Measurements from ENCODE around the gene SLC18A2.
"Not testable (repeated sequence)": the region's sequence is repeated elsewhere in the genome, so short reads cannot be mapped to it uniquely, and the experiment has no call there.

Gene SLC18A2

DNA sequence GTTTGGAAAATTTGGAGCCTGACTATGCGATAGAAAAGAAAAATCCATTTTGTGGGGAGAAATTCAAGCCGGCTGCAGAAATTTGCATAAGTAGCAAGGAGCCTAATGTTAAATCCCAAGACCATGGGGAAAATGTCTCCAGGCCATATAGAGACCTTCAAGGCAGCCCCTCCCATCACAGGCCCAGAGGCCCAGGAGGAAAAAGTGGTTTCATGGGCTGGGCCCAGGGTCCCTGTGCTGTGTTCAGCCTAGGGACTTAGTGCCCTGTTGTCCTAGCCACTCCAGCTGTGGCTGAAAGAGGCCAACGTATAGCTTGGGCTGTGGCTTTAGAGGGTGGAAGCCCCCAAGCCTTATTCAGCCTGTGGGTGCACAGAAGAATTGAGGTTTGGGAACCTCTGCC lies 62.5 kb downstream of the SLC18A2 start:
- in situ Hi-C loops (cut with MboI; ENCODE audit: low sequenced_read_pairs): not testable (repeated sequence)

DNA sequence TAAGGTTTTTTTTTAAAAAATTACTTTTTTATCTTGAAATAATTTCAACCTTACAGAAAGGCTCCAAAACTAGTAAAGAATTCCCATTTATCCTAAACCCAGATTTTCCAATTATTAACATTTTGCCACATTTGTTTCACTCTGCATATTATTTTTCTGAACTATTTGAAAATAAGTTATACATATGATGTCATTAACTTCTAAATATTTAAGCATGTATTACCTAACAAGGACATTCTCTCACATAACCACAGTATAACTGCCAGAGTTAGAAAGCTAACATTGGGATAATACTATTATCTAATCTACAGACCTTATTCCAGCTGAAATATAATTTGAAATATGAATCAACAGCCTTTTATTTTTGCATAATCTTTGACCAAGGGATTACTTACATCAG lies 65.8 kb downstream of the SLC18A2 start:
- in situ Hi-C loops (cut with MboI; ENCODE audit: low sequenced_read_pairs): no loop called here

DNA sequence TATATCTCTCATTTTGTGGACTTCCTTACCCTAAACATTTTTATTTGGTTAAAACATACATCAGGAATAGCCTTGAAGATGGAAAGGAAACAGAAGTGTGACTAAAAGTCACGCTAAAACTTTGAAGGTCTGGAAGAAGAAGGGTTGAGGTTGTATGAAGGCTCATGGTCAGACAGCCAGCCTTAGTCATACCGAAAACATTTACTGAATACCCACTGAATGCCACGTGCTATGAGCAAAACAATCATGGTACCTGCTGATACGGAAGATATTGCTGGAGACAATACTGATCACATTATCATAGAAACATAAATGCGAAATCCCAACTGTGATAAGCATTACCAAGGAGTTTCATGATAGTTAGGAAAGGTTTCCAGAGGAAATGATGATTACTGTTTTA lies 70.3 kb downstream of the SLC18A2 start:
- in situ Hi-C loops (cut with MboI; ENCODE audit: low sequenced_read_pairs): no loop called here

DNA sequence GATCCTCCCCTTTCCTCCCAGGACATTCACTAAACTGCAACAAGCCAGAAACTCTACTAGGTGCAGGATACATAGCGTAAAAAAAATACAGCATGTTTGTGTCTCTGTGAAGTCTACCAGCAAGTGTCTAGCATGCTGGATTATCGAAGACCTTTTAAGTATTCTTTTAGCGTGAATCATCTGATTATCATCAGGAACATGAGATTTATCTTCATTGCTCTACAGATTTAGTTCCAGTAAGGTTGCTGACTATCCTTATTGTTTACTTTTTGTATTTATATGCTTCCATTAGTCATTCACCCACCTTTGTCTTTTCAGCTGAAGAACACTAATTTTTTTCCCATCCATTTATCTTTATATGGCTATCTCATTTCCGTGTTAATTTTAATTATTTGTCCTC lies 71.5 kb downstream of the SLC18A2 start:
- in situ Hi-C loops (cut with MboI; ENCODE audit: low sequenced_read_pairs): no loop called here

DNA sequence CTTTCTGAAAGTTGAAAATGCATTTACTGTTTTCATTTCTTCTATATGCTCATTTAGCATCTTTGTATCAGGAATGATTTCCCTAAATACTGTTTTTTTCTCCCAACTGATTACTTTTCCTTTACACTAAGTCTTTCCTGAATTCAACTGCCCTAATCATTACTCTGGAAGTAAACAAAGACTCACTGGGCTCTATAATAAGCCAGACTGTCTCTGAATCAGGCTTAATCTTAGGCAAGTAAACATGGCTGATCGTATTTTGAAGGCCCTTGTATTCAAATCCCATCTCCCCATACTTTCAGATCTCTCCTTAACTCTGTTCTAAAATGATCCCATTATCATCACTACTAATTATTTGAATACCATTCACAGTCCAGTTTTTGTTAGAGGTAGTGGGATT lies 72.7 kb downstream of the SLC18A2 start:
- in situ Hi-C loops (cut with MboI; ENCODE audit: low sequenced_read_pairs): no loop called here

DNA sequence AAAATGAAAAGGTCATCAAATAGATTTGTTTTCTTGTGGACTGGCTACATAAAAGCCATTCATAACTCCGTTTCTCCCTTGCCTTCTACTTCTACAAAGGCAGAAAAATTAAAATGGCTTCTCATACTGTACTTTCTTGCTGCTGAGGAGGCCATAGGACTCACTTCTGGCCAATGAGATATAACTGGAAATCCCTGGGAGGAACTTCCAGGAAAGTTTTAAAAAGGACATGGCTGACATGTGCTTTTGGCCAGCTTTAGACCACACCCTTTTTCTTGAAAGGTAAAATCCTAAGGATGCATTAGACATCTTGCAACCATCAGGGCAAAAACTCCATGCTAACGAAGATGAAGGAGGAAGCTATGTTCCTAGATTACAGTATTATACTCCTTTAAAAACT lies 75.8 kb downstream of the SLC18A2 start:
- in situ Hi-C loops (cut with MboI; ENCODE audit: low sequenced_read_pairs): no loop called here

DNA sequence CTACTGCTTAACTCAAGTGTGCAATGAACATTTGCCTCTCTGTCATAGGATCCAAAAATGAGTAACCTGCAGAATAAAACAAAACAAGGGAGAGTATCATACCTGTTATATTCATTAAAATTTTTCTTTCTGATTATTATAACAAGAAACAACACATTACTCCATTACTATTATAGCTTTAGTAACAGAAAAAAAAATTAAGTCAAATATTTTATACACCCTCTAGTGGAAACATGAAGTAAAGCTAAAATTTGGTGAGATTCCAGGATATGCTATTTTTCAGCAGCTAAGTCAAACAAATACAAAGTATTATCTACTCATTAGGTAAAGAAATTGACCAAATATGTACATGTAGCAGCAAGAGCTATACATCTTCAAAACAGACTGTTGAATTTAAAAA lies 78.0 kb downstream of the SLC18A2 start:
- in situ Hi-C loops (cut with MboI; ENCODE audit: low sequenced_read_pairs): no loop called here

DNA sequence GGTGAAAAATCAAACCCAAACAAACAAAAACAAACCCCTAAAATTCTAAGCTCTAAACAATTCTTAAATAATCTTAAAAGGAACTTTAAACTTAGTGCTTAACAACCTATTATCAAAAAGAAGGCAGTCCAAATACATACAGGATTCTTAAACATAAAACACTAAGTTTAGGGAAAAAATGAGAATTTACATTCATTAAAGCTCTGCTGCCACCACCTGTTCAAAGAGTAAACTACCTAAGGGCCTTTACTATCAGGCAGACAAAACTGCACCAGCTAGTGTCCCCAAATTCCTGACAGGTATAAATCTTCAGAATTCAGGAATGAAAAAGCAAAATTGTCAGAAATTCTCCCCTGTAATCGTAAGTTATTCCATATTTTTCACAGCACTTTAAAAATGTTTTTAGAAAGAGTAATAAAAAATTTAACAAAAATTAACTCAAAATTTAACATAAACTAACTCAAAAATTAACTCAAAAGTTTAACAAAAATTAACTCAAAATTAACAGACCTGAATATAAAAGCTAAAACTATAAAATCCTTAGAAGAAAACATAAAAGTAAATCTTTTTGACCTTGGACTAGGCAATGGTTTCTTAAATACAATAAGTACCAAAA lies 79.2 kb downstream of the SLC18A2 start:
- in situ Hi-C loops (cut with MboI; ENCODE audit: low sequenced_read_pairs): no loop called here

DNA sequence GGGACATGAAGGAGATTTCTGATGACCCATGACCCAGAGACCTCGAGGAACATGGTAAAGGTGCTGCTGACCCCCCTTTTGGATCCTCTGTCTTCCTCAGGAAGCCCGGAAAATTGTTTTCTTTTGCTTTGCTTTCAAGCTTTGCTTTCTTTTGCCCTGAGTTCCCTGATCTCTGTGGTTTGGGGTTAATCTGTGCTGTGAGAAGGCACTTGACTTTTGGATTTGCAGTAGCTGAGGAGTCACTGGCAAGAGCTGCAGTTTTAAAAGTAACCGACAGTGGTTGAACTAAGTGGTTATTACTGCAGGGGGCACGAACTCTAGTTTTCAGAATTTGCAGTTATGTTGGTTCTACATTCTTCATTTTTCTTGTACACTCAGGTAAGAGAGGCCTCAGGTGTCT lies 81.3 kb downstream of the SLC18A2 start:
- in situ Hi-C loops (cut with MboI; ENCODE audit: low sequenced_read_pairs): no loop called here

DNA sequence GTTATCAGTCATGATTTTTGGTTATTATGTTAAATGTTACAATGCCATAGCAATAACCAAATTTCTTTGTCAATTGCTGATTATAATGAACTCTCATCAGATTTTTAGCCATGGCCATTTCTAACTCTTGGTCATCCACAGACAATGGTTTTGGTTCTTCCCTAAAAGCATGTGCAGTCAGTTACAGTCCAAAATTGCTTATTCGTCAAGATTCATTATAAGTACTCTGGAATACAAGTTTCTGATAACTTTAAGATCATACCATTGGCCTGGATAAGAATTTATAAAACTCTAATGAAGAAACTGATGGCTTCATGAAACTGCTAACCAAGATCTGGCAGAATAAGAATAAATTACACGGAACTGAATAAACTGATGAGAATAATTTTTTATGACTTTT lies 83.5 kb downstream of the SLC18A2 start:
- in situ Hi-C loops (cut with MboI; ENCODE audit: low sequenced_read_pairs): no loop called here

DNA sequence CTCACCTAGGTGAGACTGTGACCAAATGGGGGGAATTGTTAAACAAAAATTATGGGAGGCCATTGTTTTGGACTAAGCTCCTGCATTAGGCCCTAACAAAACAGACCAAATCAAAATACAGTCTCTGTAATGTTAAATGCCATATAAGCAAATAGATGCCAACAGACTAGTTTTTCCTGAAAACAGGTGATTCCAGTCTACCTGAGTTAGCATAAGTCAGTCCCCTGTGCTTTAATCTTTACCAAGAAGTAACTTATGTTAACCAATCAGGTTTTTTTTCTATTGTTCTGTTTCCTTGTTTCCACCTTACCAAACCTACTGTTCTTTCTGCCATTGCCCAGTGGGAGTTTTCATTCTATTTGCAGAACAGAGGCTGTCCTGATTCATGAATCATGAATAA lies 86.3 kb downstream of the SLC18A2 start:
- in situ Hi-C loops (cut with MboI; ENCODE audit: low sequenced_read_pairs): no loop called here

Data from HL-60/S4 (cell line).